NCI-H748 (cell line): ENCODE data around the gene LPXN.

Experiments used
- DNase-seq: peaks from one replicate; lab custom pipeline; 2025; ENCODE audit not compliant: unreplicated experiment; lab: John Stamatoyannopoulos, UW

Gene LPXN

GRCh38 chr11:58525037-58525614, 50.5 kb downstream of the LPXN start:
- DNase-seq, result no peak

GRCh38 chr11:58524232-58525036, 51.2 kb downstream of the LPXN start:
- DNase-seq, result peak; percentile 68

GRCh38 chr11:58513747-58514367, 61.8 kb downstream of the LPXN start:
- peak; percentile 47 for DNase-seq

- no peak for DNase-seq
Measured at GRCh38 chr11:58511636-58512035, 64.0 kb downstream of the LPXN start.

GRCh38 chr11:58509748-58510147, 65.9 kb downstream of the LPXN start:
- no peak for DNase-seq

GRCh38 chr11:58508814-58509213, 66.8 kb downstream of the LPXN start:
- DNase-seq, result no peak

GRCh38 chr11:58508005-58508404, 67.7 kb downstream of the LPXN start, which contains the start of gene OR5B21:
Gene OR5B21 (minus strand): TSS chr11:58508105. CDS start chr11:58508105, 0 bp downstream.
- DNase-seq, result no peak

GRCh38 chr11:58507355-58507754, 68.3 kb downstream of the LPXN start:
- DNase-seq, result no peak

- no peak for DNase-seq
Measured at GRCh38 chr11:58506935-58507334, 68.7 kb downstream of the LPXN start.

GRCh38 chr11:58505849-58506248, 69.8 kb downstream of the LPXN start:
- no peak for DNase-seq

GRCh38 chr11:58504232-58504631, 71.4 kb downstream of the LPXN start:
- DNase-seq, result no peak

- no peak for DNase-seq
Measured at GRCh38 chr11:58503361-58503856, 72.2 kb downstream of the LPXN start.

GRCh38 chr11:58502004-58502403, 73.7 kb downstream of the LPXN start:
- DNase-seq, result no peak

GRCh38 chr11:58498464-58498863, 77.2 kb downstream of the LPXN start:
- no peak for DNase-seq

GRCh38 chr11:58497951-58498350, 77.7 kb downstream of the LPXN start:
- DNase-seq, result no peak

- DNase-seq, result no peak
Measured at GRCh38 chr11:58495906-58496305, 79.8 kb downstream of the LPXN start.

- no peak for DNase-seq
Measured at GRCh38 chr11:58494101-58494500, 81.6 kb downstream of the LPXN start.

- DNase-seq, result no peak
Measured at GRCh38 chr11:58493676-58494075, 82.0 kb downstream of the LPXN start.

- DNase-seq, result peak; percentile 60
Measured at GRCh38 chr11:58490827-58491226, 84.8 kb downstream of the LPXN start.

GRCh38 chr11:58487170-58487569, 88.5 kb downstream of the LPXN start:
- no peak for DNase-seq

- no peak for DNase-seq
Measured at GRCh38 chr11:58485961-58486360, 89.7 kb downstream of the LPXN start.
